ENCODE results near the gene CUEDC1.

The CUEDC1 gene

GRCh38 chr17:57881783-57882351 lies 73.3 kb downstream of the CUEDC1 start:
- no peak for TF ChIP-seq CTCF (IDR thresholded peaks at IDR 0.05; ENCODE audit: control insufficient read depth, insufficient read depth, low read depth, low read length, missing control alignments)
- H3K4me3 ChIP-seq (ENCODE audit: control insufficient read depth, low read depth, low read length): no peak overlapping the region
- DNase-seq (ENCODE audit: low read depth): no peak

GRCh38 chr17:57881143-57881542 lies 74.1 kb downstream of the CUEDC1 start:
- TF ChIP-seq CTCF (IDR thresholded peaks at IDR 0.05; ENCODE audit: control insufficient read depth, insufficient read depth, low read depth, low read length, missing control alignments): no peak
- no peak overlapping the region for H3K4me3 ChIP-seq (ENCODE audit: control insufficient read depth, low read depth, low read length)
- DNase-seq (ENCODE audit: low read depth): peak; percentile 52

- no peak for TF ChIP-seq CTCF (IDR thresholded peaks at IDR 0.05; ENCODE audit: control insufficient read depth, insufficient read depth, low read depth, low read length, missing control alignments)
- no peak for DNase-seq (ENCODE audit: low read depth)
- no peak overlapping the region for H3K4me3 ChIP-seq (ENCODE audit: control insufficient read depth, low read depth, low read length)
Measured at GRCh38 chr17:57880086-57880456, 75.1 kb downstream of the CUEDC1 start.

DNA sequence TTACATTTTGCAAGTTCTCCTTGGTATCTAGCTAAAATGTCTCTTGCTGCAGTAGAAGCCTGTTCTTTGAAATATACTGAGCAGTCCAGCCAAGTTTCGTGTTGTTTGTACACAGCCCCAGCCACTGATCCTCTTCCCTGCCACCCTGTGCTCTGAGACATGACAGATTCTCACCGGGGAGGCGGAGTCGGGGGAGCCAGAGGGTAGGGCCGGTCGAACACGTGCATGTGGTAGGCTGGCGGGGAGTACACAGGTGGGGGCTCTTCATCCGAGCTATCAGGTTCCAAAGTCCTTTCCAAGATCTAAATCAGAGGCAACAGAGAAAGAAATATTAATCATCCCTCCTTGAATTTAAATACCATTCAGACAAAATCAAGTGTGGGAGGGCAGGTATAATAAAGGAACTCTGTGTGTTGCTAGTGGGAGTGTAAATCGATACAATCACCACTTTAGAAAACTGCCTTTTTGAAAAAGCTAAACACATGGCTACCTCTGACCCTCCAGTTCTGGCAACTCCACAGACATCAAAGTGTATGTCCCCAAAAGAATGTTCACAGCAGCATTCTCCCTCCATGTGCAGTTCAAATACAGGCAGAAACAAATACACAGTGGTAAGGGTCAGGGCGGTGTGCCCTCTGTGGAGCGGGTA lies 75.7 kb downstream of the CUEDC1 start:
- no peak for TF ChIP-seq CTCF (IDR thresholded peaks at IDR 0.05; ENCODE audit: control insufficient read depth, insufficient read depth, low read depth, low read length, missing control alignments)
- no peak for DNase-seq (ENCODE audit: low read depth)
- H3K4me3 ChIP-seq (ENCODE audit: control insufficient read depth, low read depth, low read length): no peak overlapping the region

DNA sequence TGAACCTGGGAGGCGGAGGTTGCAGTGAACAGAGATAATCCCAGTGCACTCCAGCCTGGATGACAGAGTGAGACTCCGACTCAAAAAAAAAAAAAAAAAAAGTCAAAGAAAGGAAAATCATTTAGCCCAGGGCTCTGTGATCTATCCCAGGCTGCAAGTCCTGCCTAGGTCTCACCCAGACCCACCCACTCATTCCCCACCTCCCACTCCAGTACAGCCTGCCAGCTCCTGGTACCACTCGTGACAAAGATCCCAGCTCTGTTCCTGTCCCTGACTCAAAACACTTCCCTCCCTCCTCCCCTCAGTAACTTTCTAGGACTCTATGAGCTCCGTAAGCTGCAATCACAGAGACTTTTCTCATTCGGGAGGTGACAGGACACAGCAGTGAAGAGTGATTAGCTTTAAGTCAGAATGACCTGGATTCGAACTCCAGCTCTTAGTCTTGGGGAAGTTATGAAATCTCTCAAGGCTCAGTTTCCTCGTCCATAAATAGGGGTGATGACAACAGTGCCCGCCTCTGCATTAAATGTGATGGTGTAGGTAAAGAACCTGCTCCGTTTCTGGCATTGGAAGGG lies 77.3 kb downstream of the CUEDC1 start:
- H3K4me3 ChIP-seq (ENCODE audit: control insufficient read depth, low read depth, low read length): no peak overlapping the region
- no peak for TF ChIP-seq CTCF (IDR thresholded peaks at IDR 0.05; ENCODE audit: control insufficient read depth, insufficient read depth, low read depth, low read length, missing control alignments)
- no peak for DNase-seq (ENCODE audit: low read depth)

DNA sequence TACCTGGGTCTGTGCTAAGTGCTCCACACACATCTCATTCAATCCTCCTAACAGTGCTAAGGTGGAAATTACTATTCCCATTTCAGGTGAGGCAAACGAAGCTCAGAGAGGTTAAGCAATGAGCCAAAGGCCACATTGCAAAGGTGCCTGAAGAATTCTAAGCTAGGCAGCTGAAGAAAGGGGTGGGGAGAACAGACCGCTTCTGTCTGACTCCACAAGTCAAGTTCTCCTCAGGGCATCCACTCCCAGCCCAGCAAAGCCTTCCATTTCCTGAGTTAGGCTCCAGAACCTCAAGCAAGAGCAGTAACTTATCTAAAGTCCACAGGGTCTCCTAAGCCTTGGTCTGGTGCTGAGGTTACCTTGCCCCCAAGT lies 78.4 kb downstream of the CUEDC1 start:
- no peak for TF ChIP-seq CTCF (IDR thresholded peaks at IDR 0.05; ENCODE audit: control insufficient read depth, insufficient read depth, low read depth, low read length, missing control alignments)
- no peak overlapping the region for H3K4me3 ChIP-seq (ENCODE audit: control insufficient read depth, low read depth, low read length)
- DNase-seq (ENCODE audit: low read depth): no peak

All from AG09309 (cell line).